ENCODE results near the gene EYA3.

The EYA3 gene

DNA sequence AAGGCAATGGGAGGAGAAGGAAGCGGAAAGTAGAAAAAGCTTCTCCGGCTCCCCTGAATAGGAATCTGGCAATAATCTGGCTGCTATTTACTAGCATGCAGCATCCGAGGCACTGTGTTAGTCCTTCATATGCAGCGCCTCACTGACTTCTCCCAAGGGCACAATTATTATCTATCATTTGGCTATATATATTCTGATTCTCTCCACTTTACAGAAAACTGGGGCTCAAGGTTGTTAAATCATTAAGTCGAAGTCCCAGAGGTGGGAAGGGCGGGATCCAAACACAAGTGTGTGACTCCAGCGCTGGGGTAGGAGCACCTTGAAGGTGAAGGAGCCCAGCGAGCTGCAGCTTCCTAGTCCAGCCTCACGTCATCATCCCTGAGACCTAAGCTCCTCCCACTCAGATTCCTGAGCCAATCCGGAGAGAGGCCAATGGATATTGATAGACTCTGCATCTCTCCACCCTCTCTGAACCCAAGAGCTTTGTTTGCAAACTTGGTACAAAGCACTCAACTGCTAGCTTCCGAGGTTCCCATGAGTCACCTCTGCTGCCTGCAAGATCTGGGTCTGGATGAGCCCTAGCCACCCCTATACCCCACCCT, 16.6 kb upstream of the EYA3 start:
- ATAC-seq = peak; percentile 59
- no peak for TF ChIP-seq TSHZ2 (CRISPR knock-in tag; IDR thresholded peaks at IDR 0.05)
- TF ChIP-seq TOX (CRISPR knock-in tag; IDR thresholded peaks at IDR 0.05; ENCODE audit: borderline replicate concordance) = no peak
- no peak for TF ChIP-seq ZFP30 (CRISPR knock-in tag; IDR thresholded peaks at IDR 0.05)
- TF ChIP-seq GLIS3 (CRISPR knock-in tag; IDR thresholded peaks at IDR 0.05) = no peak
- TF ChIP-seq ISL1 (CRISPR knock-in tag; IDR thresholded peaks at IDR 0.05) = no peak
- TF ChIP-seq, protein P1, sequence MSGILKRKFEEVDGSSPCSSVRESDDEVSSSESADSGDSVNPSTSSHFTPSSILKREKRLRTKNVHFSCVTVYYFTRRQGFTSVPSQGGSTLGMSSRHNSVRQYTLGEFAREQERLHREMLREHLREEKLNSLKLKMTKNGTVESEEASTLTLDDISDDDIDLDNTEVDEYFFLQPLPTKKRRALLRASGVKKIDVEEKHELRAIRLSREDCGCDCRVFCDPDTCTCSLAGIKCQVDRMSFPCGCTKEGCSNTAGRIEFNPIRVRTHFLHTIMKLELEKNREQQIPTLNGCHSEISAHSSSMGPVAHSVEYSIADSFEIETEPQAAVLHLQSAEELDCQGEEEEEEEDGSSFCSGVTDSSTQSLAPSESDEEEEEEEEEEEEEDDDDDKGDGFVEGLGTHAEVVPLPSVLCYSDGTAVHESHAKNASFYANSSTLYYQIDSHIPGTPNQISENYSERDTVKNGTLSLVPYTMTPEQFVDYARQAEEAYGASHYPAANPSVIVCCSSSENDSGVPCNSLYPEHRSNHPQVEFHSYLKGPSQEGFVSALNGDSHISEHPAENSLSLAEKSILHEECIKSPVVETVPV (CRISPR knock-in tag; IDR thresholded peaks at IDR 0.05) = no peak
- no peak for TF ChIP-seq TCF4 (CRISPR knock-in tag; IDR thresholded peaks at IDR 0.05; ENCODE audit: borderline replicate concordance)

- TF ChIP-seq, protein P1 (CRISPR knock-in tag; IDR thresholded peaks at IDR 0.05) = no peak
- TF ChIP-seq ZNF8 (CRISPR knock-in tag; IDR thresholded peaks at IDR 0.05) (no peak), RARB (CRISPR knock-in tag; IDR thresholded peaks at IDR 0.05) (no peak), GLIS3 (CRISPR knock-in tag; IDR thresholded peaks at IDR 0.05) (no peak), ESRRG (CRISPR knock-in tag; IDR thresholded peaks at IDR 0.05) (no peak), SNAI2 (CRISPR knock-in tag; IDR thresholded peaks at IDR 0.05) (no peak), TSHZ2 (CRISPR knock-in tag; IDR thresholded peaks at IDR 0.05) (no peak), ISL1 (CRISPR knock-in tag; IDR thresholded peaks at IDR 0.05) (no peak), ZC3H10 (CRISPR knock-in tag; IDR thresholded peaks at IDR 0.05) (no peak), TOX (CRISPR knock-in tag; IDR thresholded peaks at IDR 0.05; ENCODE audit: borderline replicate concordance) (no peak), TCF4 (CRISPR knock-in tag; IDR thresholded peaks at IDR 0.05; ENCODE audit: borderline replicate concordance) (no peak), POU6F1 (CRISPR knock-in tag; IDR thresholded peaks at IDR 0.05; ENCODE audit: borderline replicate concordance, low read depth) (no peak), ZFP30 (CRISPR knock-in tag; IDR thresholded peaks at IDR 0.05) (no peak), ARNTL (CRISPR knock-in tag; IDR thresholded peaks at IDR 0.05; ENCODE audit: borderline replicate concordance, low read depth) (no peak), BACH2 (CRISPR knock-in tag; IDR thresholded peaks at IDR 0.05; ENCODE audit: borderline replicate concordance) (no peak), CSDC2 (CRISPR knock-in tag; IDR thresholded peaks at IDR 0.05) (no peak), OSR1 (CRISPR knock-in tag; IDR thresholded peaks at IDR 0.05) (no peak), ZNF70 (CRISPR knock-in tag; IDR thresholded peaks at IDR 0.05) (no peak), PPARA (CRISPR knock-in tag; IDR thresholded peaks at IDR 0.05; ENCODE audit: borderline replicate concordance) (no peak)
- TF ChIP-seq, protein P2, sequence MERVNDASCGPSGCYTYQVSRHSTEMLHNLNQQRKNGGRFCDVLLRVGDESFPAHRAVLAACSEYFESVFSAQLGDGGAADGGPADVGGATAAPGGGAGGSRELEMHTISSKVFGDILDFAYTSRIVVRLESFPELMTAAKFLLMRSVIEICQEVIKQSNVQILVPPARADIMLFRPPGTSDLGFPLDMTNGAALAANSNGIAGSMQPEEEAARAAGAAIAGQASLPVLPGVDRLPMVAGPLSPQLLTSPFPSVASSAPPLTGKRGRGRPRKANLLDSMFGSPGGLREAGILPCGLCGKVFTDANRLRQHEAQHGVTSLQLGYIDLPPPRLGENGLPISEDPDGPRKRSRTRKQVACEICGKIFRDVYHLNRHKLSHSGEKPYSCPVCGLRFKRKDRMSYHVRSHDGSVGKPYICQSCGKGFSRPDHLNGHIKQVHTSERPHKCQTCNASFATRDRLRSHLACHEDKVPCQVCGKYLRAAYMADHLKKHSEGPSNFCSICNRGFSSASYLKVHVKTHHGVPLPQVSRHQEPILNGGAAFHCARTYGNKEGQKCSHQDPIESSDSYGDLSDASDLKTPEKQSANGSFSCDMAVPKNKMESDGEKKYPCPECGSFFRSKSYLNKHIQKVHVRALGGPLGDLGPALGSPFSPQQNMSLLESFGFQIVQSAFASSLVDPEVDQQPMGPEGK (CRISPR knock-in tag; IDR thresholded peaks at IDR 0.05; ENCODE audit: borderline replicate concordance) = no peak
- ATAC-seq = no peak
These were observed 13.8 kb upstream of the EYA3 start for GRCh38 chr1:28102189-28102588.

Measured in SK-N-SH treated with all-trans-retinoic acid at 6 μM for 48 hours (cell line).